Measurements from ENCODE around the gene MLIP. TPM values are rescaled to one million over a fixed set of nuclear protein-coding genes. Genes with fewer than 3 reads are reported as not detected.

MLIP gene
- total RNA-seq, 4 donors from 2014 or later: 0.42 to 3.5 (median 1.2) TPM

DNA sequence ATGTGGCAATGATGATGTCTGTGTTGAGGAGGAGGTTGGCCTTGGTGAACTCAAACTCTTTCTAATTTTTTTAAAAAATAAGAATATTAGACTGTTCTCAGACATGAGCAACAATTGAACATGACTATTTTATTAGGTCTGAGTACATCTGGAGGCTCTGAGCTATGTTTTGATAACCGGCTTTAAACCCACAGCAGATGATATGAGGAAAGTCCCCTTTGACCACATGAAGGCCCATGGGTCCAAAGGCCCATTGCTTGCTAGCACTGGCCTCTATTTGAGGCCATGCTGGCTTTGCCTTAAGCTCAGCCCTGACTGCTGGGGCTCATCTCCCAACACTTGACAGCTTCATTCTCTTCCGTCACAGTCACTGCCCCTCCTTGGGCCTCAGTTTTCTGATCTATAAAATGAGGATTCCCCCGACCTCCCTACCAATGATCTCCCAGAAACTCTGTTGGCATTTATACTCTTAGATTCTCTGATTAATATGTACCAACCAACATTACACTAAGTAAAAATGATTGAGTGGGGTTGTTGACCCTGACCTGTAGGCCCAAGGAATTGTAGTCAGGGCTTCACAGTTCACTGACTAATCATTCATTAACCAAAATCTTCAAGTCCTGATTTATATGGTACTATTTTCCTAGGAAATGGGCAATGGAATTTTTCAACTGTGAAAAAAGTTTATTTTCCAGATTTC lies 173.1 kb downstream of the MLIP start:
- no peak for DNase-seq (ENCODE audit: extremely low spot score)
- intact Hi-C loops (cut with DNase I): no loop called here
- H3K36me3 ChIP-seq: no peaks in the 10 kb centered on the region
- no peak overlapping the region for H3K4me3 ChIP-seq
- H3K27me3 ChIP-seq: no peaks in the 10 kb centered on the region
- WGBS: 86% methylated on average over 3 of the region's 3 CpGs
- no peaks in the 10 kb centered on the region for H3K9me3 ChIP-seq
- H3K4me1 ChIP-seq: no peaks in the 10 kb centered on the region
- H3K27ac ChIP-seq (replicated peaks in 1 of 4): no peak overlapping the region
- TF ChIP-seq POLR2AphosphoS5 (IDR thresholded peaks at IDR 0.05): no peak
- TF ChIP-seq POLR2A (IDR thresholded peaks at IDR 0.05; ENCODE audit: low read depth): no peak
- TF ChIP-seq EP300 (IDR thresholded peaks at IDR 0.05): no peak
- TF ChIP-seq, protein P1, sequence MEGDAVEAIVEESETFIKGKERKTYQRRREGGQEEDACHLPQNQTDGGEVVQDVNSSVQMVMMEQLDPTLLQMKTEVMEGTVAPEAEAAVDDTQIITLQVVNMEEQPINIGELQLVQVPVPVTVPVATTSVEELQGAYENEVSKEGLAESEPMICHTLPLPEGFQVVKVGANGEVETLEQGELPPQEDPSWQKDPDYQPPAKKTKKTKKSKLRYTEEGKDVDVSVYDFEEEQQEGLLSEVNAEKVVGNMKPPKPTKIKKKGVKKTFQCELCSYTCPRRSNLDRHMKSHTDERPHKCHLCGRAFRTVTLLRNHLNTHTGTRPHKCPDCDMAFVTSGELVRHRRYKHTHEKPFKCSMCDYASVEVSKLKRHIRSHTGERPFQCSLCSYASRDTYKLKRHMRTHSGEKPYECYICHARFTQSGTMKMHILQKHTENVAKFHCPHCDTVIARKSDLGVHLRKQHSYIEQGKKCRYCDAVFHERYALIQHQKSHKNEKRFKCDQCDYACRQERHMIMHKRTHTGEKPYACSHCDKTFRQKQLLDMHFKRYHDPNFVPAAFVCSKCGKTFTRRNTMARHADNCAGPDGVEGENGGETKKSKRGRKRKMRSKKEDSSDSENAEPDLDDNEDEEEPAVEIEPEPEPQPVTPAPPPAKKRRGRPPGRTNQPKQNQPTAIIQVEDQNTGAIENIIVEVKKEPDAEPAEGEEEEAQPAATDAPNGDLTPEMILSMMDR (IDR thresholded peaks at IDR 0.05): no peak

DNA sequence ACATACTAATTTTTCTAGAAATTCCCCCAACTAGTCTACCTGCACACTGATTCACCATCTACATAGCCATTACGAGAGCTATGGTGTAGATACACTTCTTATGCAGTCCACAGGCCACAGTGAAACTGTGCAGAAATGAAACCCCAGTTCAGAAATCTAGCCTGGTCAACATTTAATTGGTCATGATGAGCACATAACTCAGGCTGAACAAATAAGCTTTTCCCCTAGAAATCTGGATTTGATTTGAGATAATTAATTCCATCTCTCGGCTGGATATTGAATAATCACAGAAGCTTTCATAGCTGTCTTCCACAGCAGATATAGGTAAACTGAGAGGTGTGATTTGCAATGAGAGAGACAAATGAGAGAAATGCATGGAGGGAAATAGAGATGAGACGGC lies 174.4 kb downstream of the MLIP start:
- no peak overlapping the region for H3K4me3 ChIP-seq
- H3K9me3 ChIP-seq: no peaks in the 10 kb centered on the region
- no peaks in the 10 kb centered on the region for H3K27me3 ChIP-seq
- 76% methylated on average over 3 of the region's 3 CpGs for WGBS
- no peaks in the 10 kb centered on the region for H3K36me3 ChIP-seq
- no peak overlapping the region for H3K27ac ChIP-seq (replicated peaks in 1 of 4)
- no peak for TF ChIP-seq POLR2AphosphoS5 (IDR thresholded peaks at IDR 0.05)
- no peak for TF ChIP-seq POLR2A (IDR thresholded peaks at IDR 0.05; ENCODE audit: low read depth)
- TF ChIP-seq EP300 (IDR thresholded peaks at IDR 0.05): no peak
- TF ChIP-seq, protein P1 (IDR thresholded peaks at IDR 0.05): no peak
- intact Hi-C loops (cut with DNase I): no loop called here
- no peaks in the 10 kb centered on the region for H3K4me1 ChIP-seq
- DNase-seq (ENCODE audit: extremely low spot score): no peak

DNA sequence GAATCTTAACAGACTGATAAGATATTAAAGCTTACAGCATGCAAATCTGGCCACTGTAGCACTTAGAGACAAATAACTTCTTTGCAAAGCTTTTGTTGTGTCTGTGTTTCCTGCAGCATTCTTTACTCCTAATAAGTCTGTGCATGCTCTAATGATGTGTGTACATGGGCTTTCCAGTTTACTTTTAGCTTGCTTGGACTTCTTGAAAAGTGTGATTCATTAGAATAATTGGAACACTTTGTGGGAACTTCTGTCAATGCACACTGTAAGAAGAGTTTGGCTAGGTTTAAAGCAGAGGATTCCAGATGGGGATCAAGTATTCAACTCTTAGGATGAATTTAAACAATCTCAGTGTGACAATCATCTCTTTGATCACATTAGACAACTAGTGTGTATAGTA lies 174.9 kb downstream of the MLIP start:
- H3K27me3 ChIP-seq: no peaks in the 10 kb centered on the region
- H3K4me3 ChIP-seq: no peak overlapping the region
- no peaks in the 10 kb centered on the region for H3K4me1 ChIP-seq
- no peak overlapping the region for H3K27ac ChIP-seq (replicated peaks in 1 of 4)
- no peaks in the 10 kb centered on the region for H3K9me3 ChIP-seq
- DNase-seq (ENCODE audit: extremely low spot score): no peak
- no peaks in the 10 kb centered on the region for H3K36me3 ChIP-seq
- intact Hi-C loops (cut with DNase I): no loop called here
- TF ChIP-seq POLR2AphosphoS5 (IDR thresholded peaks at IDR 0.05): no peak
- no peak for TF ChIP-seq EP300 (IDR thresholded peaks at IDR 0.05)
- TF ChIP-seq, protein P1 (IDR thresholded peaks at IDR 0.05): no peak
- TF ChIP-seq POLR2A (IDR thresholded peaks at IDR 0.05; ENCODE audit: low read depth): no peak

DNA sequence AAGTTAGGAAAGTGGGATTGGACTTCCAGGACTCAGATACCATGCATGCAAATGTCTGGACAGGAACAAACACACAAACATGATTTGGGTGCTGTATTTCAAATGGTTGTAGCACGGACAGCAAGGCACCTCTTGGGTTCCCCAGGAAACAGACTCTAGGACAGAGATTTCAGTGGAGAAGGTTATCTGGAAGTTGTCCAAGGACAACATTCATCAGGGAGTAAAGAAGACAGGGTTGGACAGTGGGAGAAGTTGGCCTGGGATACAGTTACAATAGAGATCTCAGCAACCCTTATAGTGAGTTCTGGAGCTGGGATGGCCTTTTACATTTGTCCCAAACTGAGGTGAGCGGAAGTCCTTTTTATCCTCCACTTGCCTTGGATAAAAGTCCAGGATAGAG lies 177.2 kb downstream of the MLIP start:
- TF ChIP-seq EP300 (IDR thresholded peaks at IDR 0.05) (no peak), POLR2AphosphoS5 (IDR thresholded peaks at IDR 0.05) (no peak), POLR2A (IDR thresholded peaks at IDR 0.05; ENCODE audit: low read depth) (no peak)
- TF ChIP-seq, protein P1 (IDR thresholded peaks at IDR 0.05): no peak

DNA sequence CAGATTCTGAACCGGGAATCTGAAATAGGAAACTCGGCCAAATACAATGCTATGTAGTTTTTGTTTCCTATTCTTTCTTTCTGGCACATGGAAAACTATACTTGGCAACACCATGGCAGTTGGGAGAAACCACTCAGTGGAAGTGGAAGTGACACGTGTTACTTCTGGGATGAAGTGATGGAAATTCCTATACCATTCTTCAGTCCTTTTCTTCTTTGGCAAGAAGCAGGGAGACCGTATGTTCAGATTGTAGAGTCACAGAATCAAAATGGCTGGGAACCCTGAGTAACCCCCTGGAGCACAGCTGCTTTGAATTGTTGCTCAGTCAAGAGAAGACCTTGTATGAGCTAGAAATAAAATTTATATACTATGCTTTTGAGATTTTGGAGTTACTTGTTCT lies 178.2 kb downstream of the MLIP start:
- no peak overlapping the region for H3K4me3 ChIP-seq
- H3K27me3 ChIP-seq: no peaks in the 10 kb centered on the region
- H3K4me1 ChIP-seq: no peaks in the 10 kb centered on the region
- no peak for DNase-seq (ENCODE audit: extremely low spot score)
- H3K36me3 ChIP-seq: no peaks in the 10 kb centered on the region
- 94% methylated on average over 4 of the region's 4 CpGs for WGBS
- H3K9me3 ChIP-seq: no peaks in the 10 kb centered on the region
- intact Hi-C loops (cut with DNase I): no loop called here
- TF ChIP-seq POLR2AphosphoS5 (IDR thresholded peaks at IDR 0.05) (no peak), POLR2A (IDR thresholded peaks at IDR 0.05; ENCODE audit: low read depth) (no peak), EP300 (IDR thresholded peaks at IDR 0.05) (no peak)
- TF ChIP-seq, protein P1 (IDR thresholded peaks at IDR 0.05): no peak
- H3K27ac ChIP-seq (replicated peaks in 1 of 4): no peak overlapping the region

More for the DNA sequence above, 177.2 kb downstream of the MLIP start:
- H3K36me3 ChIP-seq: no peaks in the 10 kb centered on the region
- WGBS: 89% methylated on average over 2 of the region's 2 CpGs
- no peaks in the 10 kb centered on the region for H3K4me1 ChIP-seq
- intact Hi-C loops (cut with DNase I): no loop called here
- H3K27me3 ChIP-seq: no peaks in the 10 kb centered on the region
- no peak overlapping the region for H3K4me3 ChIP-seq
- no peak for DNase-seq (ENCODE audit: extremely low spot score)
- no peaks in the 10 kb centered on the region for H3K9me3 ChIP-seq
- H3K27ac ChIP-seq (replicated peaks in 1 of 4): no peak overlapping the region
